ENCODE data around the gene CBX8.

Gene CBX8

DNA sequence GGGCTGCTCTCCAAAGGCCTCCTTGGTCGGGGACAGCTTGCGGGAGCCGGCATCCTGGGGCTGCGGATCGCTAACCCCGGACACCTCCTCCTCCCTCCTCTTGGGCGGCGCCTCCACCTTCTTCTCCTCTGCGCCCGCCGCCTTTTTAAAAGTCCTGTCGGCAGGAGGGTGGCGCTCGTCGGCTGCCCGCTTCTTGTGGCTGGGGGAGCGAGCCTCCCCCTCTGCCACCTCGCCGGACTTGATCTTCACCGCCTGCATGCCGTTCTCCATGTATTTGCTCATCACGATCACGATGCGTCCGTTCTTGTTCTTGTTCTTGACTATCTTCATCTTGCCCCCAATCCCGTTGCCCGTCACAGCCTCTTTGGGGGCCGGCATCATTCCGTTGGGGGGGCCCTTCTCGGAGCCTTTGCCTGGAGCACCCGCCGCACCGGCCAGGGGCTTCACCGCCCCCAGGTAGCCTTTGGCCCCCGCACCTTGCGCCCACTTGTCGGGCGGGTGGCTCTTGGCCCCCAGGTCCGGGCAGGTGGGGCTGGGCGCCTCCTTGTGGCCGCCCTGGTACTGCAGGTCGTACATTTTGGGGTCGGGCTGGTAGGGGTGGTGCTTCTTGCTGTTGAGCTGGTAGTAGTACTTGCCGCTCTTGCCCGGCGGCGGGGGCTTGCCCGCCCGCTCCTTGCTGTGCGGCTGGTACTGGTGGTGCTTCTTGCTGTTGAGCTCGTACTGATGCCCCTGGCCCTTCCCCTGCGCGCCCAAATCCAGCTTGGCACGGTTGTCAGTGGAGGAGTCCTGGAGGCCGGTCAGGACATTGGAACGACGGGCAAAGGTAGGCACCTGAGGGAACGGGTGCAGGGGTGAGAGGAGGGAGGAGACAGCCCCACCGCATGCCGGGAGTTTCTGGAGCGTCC, 37.9 kb upstream of the CBX8 start:
- DNase-seq = no peak

DNA sequence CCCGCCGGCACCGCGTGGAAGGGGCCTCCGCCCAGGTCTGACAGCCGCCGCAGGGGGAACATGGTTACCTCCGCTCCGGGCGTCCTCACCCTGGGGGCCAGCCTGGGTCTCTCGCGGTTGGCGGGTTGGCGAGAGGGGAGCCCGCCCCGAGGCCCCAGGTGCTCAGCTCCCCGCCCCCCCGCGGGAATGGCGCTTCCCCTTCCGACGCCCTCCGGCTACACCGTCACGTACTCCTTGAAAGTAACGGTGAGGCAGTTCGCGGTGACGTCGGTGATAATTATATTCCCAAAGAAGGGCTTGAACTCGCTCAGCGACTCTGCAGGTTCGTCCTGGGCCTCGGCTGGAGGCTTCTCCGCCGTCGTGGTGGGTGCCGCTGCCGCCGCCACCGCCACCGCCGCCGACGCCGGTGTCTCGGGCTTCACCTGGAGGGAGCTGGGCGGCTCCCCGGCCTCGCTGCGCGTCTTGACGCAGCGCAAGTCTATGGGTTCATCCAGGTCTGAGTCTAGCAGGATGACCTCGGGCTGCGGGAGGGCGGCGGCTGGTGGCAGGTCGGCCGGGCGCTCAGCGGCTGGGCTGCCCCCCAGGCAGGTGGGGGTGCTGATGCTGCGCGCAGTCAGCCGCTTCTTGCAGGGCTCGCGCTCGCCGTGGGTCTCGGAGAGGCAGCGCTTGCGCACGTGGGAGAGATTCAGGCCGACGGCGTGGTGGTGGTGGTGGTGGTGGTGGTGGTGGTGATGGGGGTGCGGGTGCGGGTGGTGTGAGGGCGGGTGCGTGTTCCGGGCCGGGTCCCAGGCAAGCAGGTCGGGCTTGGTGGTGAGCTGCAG, 37.1 kb upstream of the CBX8 start:
- no peak for DNase-seq

DNA sequence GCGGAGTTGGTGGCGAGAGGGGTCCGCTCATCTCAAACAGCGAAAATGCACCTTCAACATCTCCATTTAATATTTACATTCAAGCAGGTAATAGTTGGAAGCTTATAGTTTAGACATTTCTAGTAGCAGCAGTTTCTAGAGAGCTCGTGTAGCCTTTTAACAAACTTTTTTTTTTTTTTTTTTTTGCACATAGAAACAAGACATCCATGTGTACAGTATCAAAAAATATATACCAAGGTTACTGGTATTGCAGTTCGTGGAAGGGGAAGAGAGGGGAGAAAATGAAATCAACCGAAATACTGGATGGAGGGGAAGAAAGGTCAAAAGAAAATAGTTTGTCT, 36.2 kb upstream of the CBX8 start:
- DNase-seq = no peak

DNA sequence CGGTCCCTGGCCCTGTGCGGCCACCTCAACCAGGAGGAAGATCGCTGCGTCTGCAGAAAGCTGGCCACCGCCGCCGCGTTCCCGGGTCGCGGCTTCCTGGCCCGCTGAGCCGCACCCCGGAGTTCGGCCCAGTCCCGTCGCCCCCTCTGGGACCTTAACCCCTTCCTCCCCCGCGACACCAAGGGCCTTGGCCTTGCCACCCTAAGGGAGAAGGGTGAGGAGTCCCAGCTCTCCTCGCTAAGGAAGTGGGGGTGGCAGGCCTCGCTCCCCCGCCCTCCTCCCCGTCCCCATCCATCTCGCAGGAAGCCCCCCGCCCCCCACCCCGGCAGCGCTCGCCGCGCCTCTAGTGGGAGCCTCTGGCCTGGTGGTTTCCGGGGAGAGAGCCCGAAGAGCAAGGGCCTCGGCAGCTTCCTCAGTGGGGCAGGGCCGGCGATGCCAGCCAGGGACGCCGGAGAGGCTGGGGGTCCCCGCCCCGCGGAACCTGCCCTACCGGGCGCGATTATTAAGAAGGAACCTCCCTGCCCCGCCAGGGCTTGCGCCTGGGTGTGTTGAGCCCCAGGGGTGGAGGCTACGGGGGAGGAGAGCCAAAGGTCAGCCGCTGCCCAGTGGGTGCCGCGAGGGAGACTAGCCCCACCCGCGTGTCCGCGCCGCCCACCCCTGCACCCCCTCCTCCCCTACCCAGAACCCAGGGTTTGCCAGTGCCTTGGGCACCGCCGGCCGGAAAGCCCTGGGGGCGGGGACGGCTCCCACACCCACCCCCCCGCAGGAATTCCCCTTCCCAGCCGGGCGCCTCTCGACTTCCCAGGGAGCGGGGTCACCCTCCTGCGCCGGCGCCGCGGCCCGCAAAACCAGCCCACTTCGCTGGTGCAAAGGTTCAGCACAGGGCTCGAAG, 35.6 kb upstream of the CBX8 start:
- DNase-seq = no peak

DNA sequence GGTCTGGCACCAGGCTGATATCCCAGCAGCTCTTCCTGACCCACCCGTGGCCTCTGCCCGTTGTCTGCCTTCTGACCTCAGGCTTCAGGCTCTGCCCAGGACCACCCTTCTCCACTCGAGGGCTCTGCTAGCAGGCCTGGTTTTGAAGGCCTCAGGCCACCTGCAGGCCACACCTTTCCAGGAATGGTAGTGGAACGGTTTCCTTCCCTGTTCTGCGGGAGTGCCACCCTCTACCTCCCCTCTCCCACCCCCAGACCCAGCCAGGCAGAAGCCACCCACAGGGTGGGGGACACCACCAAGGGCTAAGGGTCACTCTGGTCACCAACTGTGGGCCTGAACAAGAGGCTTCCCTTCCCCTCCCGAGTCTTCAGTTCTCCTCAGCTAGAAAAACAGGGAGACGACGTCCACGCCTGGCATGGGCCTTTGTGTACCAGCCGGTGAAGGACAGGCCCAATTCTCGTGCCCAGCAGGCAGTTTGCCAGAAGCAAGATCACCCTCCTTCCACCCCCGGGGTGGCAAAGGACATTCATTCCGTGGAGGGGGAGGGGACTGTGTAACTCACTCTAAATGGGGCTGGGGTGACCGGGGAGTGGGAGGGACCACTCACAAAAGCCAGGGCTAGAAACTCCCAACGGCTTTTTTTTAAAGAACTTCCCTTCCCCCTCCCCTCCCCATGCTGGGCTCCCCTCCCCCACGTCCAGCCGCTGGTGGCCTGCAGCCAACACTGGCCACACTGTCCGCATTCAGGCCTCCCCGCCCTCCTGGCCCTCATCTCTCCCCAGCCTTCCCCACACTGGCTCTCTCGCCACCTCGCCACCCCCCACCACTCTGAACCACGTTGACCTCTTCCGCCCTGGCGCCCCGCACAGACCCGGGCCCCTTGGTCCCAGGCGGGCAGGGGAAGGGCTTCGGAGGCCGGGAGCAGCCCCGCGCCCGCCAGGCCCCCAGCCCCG, 34.7 kb upstream of the CBX8 start:
- DNase-seq = no peak

DNA sequence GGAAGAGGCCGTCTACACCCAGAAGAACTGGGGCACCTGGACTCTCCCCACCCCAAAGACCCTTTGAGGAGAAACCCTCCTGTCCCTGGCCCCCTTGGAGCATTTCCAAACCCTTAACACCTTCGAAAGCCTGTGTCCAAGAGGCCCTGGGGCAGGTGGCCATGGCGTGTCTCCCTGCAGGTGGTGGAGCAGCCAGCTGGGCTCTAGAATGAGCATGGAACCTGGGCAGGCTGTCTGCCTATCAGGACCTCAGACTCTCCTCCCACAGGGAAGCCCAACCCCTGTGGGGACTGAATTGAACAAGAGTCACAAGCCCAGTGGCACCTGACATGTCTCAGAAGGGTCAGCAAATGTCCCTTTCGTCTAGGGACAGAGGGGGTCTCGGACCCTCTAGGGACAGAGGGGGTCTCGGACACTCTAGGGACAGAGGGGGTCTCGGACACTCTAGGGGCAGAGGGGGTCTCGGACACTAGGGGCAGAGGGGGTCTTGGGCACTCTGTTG, 33.9 kb upstream of the CBX8 start:
- DNase-seq = no peak

DNA sequence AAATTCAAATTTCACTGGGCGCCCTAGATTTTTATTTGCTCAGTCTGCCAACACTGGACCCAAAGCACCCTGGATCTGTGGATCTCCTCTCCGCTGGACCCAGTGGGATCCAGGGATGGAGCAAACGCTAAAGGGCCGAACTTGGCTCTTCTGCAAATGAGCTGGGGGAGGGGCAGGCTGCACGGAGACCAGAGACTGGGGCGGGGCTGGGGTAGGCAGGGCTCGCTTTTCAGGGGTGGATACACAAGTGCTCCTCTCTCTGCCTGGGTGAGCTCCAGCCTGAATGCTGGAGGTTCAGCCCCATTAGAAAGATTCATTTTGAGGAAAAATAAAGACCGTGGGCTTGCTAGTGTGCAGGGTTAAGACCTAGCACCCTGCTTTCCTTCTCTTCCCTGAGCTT, 33.4 kb upstream of the CBX8 start:
- no peak for DNase-seq

DNA sequence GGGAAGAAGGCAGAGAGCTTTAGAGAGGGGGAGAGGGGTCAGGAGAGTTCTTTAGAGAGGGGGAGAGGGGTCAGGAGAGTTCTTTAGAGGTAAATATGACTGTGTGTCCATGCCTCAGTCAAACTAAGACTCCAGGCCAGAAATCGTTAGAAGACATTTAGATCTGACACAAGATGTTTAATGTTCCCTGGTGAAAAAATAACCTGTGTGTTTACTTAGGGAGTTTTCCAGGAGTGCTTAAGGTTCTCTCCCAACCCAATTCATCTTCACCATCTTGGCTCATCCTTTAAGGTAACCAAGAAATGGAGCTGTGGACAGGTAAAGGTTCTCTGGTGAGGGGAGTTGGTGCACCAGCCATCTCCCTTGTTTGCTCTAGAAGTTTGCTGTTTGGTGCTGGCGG, 32.6 kb upstream of the CBX8 start:
- DNase-seq = no peak

DNA sequence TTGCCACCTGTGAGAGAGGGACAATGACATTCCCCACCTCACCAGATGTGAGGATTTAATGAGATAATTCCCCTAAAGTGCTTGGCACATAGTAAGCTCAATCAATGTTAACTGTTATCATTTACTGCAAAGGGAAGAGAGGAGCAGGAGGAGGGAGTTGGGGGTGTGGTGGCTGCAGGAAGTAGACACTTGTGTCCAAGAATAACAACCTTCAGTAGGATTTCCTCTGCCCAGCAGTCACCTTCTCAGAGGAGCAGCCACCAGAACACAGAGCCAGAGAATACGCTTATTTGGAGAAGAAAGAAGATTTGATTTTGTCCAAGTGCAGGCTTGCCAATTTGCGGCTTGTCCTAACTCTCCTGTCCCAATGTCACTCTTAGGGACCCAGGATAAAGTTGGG, 32.1 kb upstream of the CBX8 start:
- peak; percentile 59 for DNase-seq

DNA sequence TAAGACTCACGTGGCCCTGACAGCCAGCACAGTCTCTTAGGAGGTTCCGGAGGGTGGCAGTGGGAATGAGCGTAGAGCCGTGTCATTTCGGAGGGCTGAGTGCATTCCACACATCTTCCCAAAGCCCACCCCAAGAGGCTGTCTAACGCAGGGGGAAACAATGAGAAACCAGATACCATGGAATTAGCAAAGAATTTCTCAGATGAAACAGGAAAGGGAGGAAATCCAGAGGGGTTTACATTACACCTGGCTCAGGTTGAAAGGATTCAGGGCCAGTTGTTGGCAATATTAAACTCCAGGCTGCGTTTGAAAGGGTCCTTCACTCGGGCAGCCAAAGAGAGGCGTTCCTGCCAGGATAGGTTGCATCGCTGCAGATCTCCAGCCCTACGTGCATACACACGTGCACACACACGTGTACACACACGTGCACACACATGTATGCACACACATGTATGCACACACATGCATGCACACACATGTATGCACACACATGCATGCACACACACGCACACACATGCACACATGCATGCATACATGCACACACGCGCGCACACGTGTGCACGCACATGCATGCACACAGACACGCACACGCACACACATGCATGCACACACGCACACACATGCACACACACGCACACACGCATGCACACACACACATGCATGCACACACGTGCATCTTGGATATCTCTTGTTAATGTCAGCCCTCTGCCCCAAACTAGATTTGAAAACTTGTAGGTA, 30.1 kb upstream of the CBX8 start:
- no peak for DNase-seq

DNA sequence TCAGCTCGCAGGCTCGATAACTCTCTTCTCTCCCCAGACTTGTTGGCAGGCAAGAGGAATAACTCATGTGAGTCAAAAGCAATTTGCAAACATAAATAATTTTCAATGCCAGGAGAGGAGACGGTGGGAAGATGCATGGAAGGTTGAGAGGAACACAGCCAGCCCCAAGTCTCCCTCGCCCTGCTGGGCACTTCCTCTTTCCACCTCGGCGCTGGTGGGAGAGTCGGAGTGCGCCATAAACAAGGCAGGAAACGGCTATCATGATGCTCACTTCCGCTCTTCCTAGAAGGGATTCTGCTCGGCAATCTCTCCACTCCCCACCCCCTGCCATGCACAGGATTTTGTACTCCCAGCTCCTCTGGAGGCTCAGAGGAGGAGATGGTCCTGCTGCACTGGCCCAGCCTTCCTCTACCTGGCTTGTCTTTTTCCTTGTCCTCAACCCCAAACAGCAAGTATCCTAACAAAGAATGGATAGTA, 29.4 kb upstream of the CBX8 start:
- DNase-seq = no peak

DNA sequence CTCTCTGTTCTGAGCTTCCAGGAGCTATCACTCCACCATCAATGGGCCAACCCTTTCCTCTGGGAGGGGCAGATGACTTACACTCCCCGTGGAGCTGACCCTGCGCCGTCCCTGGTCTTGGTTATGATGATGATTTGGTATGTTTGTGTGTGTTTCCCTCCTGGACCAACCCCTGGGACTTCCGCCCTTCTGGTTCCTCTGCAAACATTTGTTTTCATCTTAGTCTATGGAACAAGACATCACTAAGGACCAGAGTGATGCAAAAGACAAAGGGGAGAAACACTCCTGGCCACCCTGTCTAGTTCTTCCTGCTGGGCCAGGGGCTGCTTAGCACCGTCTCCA, 28.7 kb upstream of the CBX8 start:
- no peak for DNase-seq

DNA sequence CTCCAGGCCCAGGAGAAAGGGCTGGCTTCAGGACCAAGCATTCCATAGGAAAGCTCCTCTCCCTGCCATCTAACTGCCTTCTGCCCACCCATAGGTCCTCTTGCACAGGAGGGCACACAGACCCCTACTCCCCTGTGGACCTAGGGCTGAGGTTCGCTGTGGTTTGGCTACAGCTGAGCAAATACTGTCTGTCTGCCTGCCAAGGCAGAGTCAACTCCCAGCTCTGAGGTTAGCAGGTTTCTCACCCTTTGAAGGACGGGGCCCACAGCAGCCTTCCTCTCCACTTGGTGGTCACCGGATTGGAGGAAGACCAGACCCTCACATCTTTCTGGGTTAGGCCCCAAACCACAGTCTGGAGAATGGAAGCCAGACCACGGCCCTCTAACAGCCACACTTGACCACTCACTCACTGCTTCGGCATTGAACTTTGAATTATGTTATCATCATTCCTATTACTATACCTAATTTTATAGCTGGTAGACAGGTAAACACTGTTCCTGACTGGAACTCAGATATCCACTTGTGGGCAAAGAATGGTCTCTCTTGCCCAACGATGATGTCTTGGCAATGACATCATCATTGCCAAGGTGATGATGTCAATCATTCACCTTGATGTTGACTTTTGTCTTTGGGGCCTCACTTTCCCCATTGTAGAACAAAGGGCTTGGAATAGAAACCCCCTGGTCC, 28.2 kb upstream of the CBX8 start:
- no peak for DNase-seq

DNA sequence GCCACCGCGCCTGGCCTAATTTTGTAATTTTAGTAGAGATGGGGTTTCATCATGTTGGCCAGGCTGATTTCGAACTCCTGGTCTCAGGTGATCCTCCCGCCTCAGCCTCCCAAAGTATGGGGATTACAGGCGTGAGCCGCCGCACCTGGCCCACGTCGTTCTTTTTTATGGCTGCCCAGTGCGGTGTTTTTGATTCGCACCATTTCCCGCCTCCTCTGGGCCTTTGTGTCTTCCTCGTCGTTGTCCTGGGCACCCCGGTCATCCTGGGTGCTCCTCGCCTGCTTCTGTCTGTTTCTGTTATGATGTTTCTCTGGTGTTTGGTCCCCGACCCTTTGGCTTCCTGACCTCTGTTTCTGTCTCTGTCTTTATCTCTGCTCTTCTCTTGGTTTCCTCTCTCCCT, 27.4 kb upstream of the CBX8 start:
- DNase-seq = no peak

DNA sequence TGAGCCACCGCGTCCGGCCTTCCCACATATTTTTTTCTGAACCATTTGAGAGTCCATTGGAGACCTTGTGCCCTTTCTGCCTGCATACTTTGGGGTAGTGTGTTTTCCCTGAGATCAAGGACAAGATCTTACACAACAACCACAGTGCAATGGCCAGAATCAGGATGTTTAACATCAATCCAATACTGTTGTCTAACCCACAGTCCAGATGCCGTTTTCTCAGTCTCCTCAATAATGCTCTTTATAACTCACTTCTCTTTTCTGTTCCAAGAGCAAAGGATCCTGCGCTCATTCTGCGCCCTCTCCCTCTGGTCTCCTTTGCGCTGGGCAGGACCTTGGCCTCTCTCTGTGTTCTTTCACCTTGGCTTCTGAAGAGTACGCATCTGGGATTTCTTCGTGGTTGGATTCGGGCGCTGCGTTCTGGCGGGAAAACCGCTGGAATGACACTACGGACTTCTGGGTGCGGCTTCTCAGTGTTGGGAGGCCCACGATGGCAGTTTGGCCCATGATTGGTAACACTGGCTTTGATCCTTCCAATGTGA, 25.8 kb upstream of the CBX8 start:
- no peak for DNase-seq

DNA sequence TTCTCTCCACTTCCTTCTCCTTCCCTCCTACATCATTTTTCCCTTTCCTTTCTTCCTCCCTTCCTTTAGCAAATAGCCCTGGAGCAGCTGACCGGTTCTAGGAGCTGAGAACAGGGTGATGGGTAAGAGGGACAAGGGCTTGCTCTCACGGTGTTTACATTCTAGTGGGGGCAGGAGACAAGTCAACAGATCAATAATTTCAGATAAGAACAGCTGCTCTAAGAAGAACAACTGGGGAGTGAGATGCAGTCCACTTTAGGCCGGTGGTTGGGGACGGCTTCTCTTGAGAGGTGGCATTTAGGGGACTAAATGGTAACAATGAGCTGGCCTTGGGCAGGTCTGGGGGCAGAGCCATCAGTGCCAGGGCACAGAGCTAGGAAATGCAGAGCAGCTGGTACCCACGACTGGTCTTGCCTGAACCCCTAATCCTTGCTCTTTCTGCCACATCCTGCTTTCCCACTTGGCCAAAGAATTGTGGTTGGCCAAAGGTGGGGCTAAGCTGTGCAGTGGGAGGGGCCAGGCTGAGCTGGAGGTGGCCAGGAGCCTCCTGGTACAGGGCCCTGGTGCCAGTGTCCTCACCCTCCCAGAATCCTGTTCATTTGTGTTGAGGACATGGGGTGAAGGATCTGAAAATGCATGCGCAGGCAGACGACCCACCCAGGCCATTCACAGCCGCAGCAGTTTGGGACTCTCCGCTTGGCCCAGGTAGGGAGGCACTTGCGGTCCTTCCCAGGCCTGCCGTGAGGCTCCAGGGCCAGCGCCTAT, 24.6 kb upstream of the CBX8 start:
- DNase-seq = no peak

DNA sequence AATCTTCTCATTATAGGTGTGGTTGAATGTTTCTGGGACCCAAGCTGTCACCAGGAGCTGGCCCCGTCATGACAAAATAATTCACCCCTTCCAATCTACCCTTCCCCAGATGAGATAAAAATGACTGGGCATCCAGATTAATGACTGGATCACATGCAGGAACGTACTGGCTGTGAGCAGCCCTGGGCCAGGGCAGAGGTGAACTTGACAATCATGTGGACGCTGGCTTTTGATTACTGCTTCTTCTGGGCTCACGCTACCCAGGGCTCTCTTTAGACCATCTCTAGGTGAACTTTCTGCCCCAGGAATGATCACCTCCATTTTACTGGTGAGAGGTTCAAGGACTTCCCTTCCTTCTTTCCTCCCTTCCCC, 24.1 kb upstream of the CBX8 start:
- no peak for DNase-seq

DNA sequence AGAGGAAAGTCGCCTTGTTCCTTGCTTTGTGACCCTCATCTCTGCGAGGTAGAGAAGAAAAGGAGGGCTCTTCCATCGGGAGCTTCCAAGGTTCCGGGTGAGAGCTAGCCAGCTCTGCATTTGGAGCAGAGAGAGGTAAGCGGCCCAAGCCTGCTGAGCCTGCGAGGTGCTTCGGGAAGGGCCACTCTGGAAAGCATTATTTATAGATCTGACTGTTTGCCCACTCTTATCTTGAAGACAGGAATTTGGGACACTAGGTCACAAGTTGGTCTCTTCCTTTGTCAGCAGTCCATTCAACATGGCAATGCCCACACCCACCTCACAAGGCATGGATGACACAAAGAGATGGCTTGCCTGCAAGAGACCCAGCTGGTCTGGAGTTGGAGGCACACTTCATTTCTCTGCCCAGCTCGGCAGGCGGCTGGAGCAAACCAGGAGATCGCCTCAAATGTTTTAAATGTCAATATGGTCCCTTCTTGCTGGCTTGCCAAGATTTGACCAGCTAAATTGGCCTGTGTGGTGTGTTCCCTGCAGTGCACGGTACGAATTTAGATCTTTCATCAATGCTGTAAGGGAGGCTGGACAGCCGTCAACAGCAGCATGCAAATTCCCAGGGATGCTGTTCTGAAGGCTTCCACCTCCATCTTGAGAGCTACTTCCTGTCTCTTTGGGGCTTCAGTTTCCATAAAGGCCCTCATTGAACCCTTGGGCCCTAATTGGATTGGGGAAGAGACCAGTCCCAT, 22.8 kb upstream of the CBX8 start:
- no peak for DNase-seq

DNA sequence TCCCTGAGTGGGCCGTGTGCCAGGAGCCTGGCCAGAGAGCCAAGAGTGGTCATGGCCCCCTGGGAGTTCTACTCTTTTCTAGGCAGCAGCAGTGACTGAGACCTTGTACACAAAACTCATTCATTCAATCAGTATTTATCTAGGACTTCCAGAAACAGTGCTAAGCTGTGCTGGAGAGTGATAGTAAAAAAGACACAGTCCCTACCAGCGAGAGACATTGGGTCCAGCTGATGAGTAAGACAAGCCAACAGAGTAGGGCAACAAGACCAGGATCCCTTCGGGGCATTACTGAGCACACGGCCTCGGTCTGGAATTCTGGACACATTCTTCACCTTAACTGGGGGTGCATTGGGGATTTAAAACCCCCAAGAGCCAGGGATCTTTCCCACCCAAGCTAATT, 22.2 kb upstream of the CBX8 start:
- no peak for DNase-seq
